ENCODE results near the gene SCAF8.

DNA sequence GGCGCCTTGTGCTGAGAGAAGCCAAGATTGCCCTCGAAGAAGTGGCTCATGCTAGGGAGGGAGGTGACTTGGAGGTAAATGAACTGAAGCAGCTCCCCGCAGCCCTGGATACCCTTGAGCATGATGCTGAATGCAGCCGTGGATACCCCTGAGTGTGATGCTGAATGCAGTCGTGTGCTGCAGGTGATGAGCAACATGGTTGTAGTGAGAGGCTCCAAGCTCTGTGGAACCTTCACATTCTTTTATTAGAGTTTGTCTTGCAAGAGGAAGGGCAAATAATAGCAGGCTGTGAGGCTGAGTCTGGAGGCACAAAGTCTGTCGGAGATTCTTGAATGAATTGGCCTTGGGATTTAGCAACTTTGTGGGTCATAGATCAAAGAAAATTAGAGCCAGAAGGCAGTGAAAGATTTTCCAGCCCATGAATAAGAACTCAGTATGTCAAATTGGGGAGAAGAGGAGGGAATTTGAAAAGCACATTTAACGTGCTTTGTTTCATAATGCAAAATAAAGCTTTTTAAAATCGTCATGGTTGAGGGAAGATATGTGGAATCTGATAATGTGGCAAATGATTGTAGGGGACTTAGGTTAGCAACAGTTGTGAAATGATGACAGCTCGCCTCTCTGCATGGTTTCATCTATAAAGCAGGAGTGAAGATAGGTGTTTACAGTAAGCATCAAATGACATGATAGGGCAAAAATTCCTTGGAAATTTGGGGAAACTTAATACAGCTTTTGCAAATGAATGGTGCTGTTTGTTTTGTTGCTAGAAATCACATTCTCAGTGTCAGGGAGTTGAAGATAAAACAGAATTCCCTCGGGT lies 141.8 kb downstream of the SCAF8 start:
- TF ChIP-seq EZH2phosphoT487 (IDR thresholded peaks at IDR 0.05; ENCODE audit: insufficient read depth, low read depth) (no peak), EZH2 (IDR thresholded peaks at IDR 0.05; ENCODE audit: insufficient read depth, poor library complexity, severe bottlenecking) (no peak)
